Thyroid gland (tissue), 4 donors: Measurements from ENCODE around the gene FSTL4. TPM values are rescaled to one million over a fixed set of nuclear protein-coding genes. Genes with fewer than 3 reads are reported as not detected.

Experiments used
- DNase-seq, 2 donors: peaks; one replicate each; pipeline ENCODE4 v3.0.0-alpha.2; 2019
- H3K27ac ChIP-seq, 3 donors: fragments of 200-600 bp; sonication (generic); 1 replicate in 2 of 3; 2 replicates in 1 of 3; pipeline ENCODE4 v1.5.1; 2016 to 2019; ENCODE audit warnings: mild to moderate bottlenecking in 1 of 3, moderate library complexity in 1 of 3
- H3K27me3 ChIP-seq: fragments of 200-600 bp; sonication (generic); one replicate; pipeline ENCODE4 v1.5.1; 2019
- H3K36me3 ChIP-seq, 2 donors: fragments of 200-600 bp; sonication (generic); one replicate each; pipeline ENCODE4 v1.5.1; 2016 to 2019
- H3K4me1 ChIP-seq, 2 donors: fragments of 200-600 bp; sonication (generic); one replicate each; pipeline ENCODE4 v1.5.1; 2017 to 2019
- H3K4me3 ChIP-seq, 3 donors: fragments of 200-600 bp; sonication (generic); replicated peaks in 1 of 3; 1 replicate in 2 of 3; 2 replicates in 1 of 3; pipeline ENCODE4 v1.5.1; 2016; ENCODE audit warnings: mild to moderate bottlenecking in 1 of 3
- H3K9me3 ChIP-seq: fragments of 200-600 bp; sonication (generic); one replicate; pipeline ENCODE4 v1.5.1; 2017
- POLR2A ChIP-seq, 2 donors: fragments of 450-650 bp; IDR thresholded peaks; one replicate each; pipeline ENCODE4 v1.6.1; 2017; ENCODE audit warnings: antibody characterized with exemption in 2 of 2, mild to moderate bottlenecking in 2 of 2, moderate library complexity in 1 of 2
- WGBS, 2 donors: methylation state at CpG; one replicate each; pipeline ENCODE4 v1.1.5; 2017; 5-methylcytosine and 5-hydroxymethylcytosine counted together
- intact Hi-C: fragments of 100-400 bp; cut with DNase I; formaldehyde crosslinking; loops from one replicate; pipeline ENCODE4 v1.15.1; 2023
- total RNA-seq, 4 donors: library from RNA; depleted of rRNA; stranded (reverse); fragments of >200 nt; gene quantifications; one replicate each; pipeline ENCODE4 v1.2.3, GENCODE V29; 2016
- TF ChIP-seq, protein P1 (sequence below), 6 experiments: fragments of 200-600 bp in 3 of 6; fragments of 450-650 bp in 3 of 6; sonication (generic) in 3 of 6; IDR thresholded peaks; one replicate each; pipeline ENCODE4 v1.5.1; 2016 to 2019; ENCODE audit warnings: antibody characterized with exemption in 6 of 6, mild to moderate bottlenecking in 2 of 6, inconsistent platforms in 1 of 6, moderate library complexity in 1 of 6

Gene FSTL4
- total RNA-seq, 4 donors from 2014 or later, result 0.10 to 0.13 TPM; not detected in 2

- 88% methylated on average over 3 of the region's 3 CpGs for WGBS, 2 donors
- DNase-seq, result no peak
- Histone ChIP-seq H3K4me1 (no peaks in the 10 kb centered on the region), H3K27ac (no peak overlapping the region), H3K36me3 (no peaks in the 10 kb centered on the region), H3K27me3 (no peaks in the 10 kb centered on the region), H3K9me3 (no peaks in the 10 kb centered on the region), H3K4me3 (no peak overlapping the region)
- intact Hi-C loops, result no loop called here
- TF ChIP-seq, protein P1, sequence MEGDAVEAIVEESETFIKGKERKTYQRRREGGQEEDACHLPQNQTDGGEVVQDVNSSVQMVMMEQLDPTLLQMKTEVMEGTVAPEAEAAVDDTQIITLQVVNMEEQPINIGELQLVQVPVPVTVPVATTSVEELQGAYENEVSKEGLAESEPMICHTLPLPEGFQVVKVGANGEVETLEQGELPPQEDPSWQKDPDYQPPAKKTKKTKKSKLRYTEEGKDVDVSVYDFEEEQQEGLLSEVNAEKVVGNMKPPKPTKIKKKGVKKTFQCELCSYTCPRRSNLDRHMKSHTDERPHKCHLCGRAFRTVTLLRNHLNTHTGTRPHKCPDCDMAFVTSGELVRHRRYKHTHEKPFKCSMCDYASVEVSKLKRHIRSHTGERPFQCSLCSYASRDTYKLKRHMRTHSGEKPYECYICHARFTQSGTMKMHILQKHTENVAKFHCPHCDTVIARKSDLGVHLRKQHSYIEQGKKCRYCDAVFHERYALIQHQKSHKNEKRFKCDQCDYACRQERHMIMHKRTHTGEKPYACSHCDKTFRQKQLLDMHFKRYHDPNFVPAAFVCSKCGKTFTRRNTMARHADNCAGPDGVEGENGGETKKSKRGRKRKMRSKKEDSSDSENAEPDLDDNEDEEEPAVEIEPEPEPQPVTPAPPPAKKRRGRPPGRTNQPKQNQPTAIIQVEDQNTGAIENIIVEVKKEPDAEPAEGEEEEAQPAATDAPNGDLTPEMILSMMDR (IDR thresholded peaks at IDR 0.05), result no peak
- TF ChIP-seq POLR2A (IDR thresholded peaks at IDR 0.05), result no peak
These were observed 316.8 kb downstream of the FSTL4 start for GRCh38 chr5:133295520-133295919.

DNA sequence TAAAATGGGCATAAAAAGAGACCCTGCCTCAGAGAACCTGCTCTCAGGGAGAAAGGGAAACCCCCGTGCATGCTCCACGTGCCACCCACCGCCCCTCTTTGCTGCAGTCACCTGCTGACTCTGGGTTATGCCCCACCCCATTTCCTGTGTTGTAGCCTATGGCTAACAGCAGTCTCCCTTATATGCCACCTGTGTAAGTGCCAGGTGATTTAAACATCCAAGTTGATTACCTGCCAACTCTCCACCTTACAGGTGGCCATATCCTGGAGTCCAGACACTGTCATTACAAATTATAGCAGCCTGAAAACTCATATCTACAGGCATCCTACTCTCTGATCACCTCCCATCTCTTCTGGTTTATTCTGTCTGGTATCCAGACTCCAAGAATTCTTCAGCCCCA is 318.0 kb downstream of the FSTL4 start:
- no peaks in the 10 kb centered on the region for H3K27me3 ChIP-seq
- no peak for DNase-seq
- intact Hi-C loops, result no loop called here

DNA sequence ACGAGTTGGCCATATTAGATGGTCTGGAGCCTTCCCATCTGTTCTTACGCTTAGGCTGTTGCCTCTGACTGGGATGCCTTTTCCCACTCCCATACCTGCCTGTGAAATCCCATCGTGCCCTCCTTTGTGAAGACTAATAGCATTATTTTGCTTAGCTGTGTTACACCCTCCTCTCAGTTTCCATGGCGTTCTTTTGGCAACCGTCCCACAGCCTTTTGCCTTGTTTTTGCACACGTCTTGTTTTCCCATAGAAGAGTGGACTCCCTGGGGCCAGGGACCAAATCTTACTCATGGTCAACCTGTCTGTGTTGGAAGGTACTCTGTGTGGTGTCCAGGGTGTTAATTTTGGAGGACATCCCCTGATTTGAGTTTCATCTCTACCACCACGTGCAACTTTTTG is 318.4 kb downstream of the FSTL4 start:
- Histone ChIP-seq H3K4me1 (no peaks in the 10 kb centered on the region), H3K4me3 (no peak overlapping the region), H3K9me3 (no peaks in the 10 kb centered on the region), H3K27ac (no peak overlapping the region), H3K27me3 (no peaks in the 10 kb centered on the region), H3K36me3 (no peaks in the 10 kb centered on the region)
- DNase-seq, result no peak
- no peak for TF ChIP-seq POLR2A (IDR thresholded peaks at IDR 0.05)
- TF ChIP-seq, protein P1 (IDR thresholded peaks at IDR 0.05), result no peak
- intact Hi-C loops, result no loop called here
- WGBS, 2 donors, result 52 to 63% methylated on average over 7 of the region's 7 CpGs

More for the DNA sequence above, 318.0 kb downstream of the FSTL4 start:
- TF ChIP-seq, protein P1 (IDR thresholded peaks at IDR 0.05), result no peak
- no peak for TF ChIP-seq POLR2A (IDR thresholded peaks at IDR 0.05)
- H3K36me3 ChIP-seq, result no peaks in the 10 kb centered on the region
- H3K27ac ChIP-seq, result no peak overlapping the region
- no peaks in the 10 kb centered on the region for H3K9me3 ChIP-seq
- no peaks in the 10 kb centered on the region for H3K4me1 ChIP-seq
- 61 to 74% methylated on average over 3 of the region's 3 CpGs for WGBS, 2 donors
- H3K4me3 ChIP-seq, result no peak overlapping the region

GRCh38 chr5:133292300-133292699 is 320.0 kb downstream of the FSTL4 start:
- Histone ChIP-seq H3K9me3 (no peaks in the 10 kb centered on the region), H3K27ac (no peak overlapping the region), H3K4me3 (no peak overlapping the region), H3K36me3 (no peaks in the 10 kb centered on the region), H3K27me3 (no peaks in the 10 kb centered on the region), H3K4me1 (no peaks in the 10 kb centered on the region)
- TF ChIP-seq, protein P1 (IDR thresholded peaks at IDR 0.05), result no peak
- no peak for TF ChIP-seq POLR2A (IDR thresholded peaks at IDR 0.05)
- 81 to 100% methylated on average over 2 of the region's 2 CpGs for WGBS, 2 donors
- intact Hi-C loops, result no loop called here
- no peak for DNase-seq

- Histone ChIP-seq H3K9me3 (no peaks in the 10 kb centered on the region), H3K27ac (no peak overlapping the region), H3K4me3 (no peak overlapping the region), H3K4me1 (no peaks in the 10 kb centered on the region), H3K27me3 (no peaks in the 10 kb centered on the region), H3K36me3 (no peaks in the 10 kb centered on the region)
- 88 to 91% methylated on average over 4 of the region's 4 CpGs for WGBS, 2 donors
- TF ChIP-seq POLR2A (IDR thresholded peaks at IDR 0.05), result no peak
- TF ChIP-seq, protein P1 (IDR thresholded peaks at IDR 0.05), result no peak
- DNase-seq, result no peak
- intact Hi-C loops, result no loop called here
These were observed 320.8 kb downstream of the FSTL4 start for GRCh38 chr5:133291524-133291923.
